Stomach (tissue), 4 donors: ENCODE measurements around the gene TBC1D32.

Source experiments
- CTCF ChIP-seq, 7 experiments: fragments of 450-650 bp in 4 of 7; fragments of 200-600 bp in 3 of 7; sonication (generic) in 3 of 7; IDR thresholded peaks; one replicate each; pipeline ENCODE4 v1.5.1; 2016 to 2019; ENCODE audit warnings: antibody characterized with exemption in 7 of 7, control low read depth in 2 of 7, mild to moderate bottlenecking in 1 of 7
- EP300 ChIP-seq: sonication (generic); formaldehyde crosslinking; IDR thresholded peaks from one replicate; pipeline ENCODE4 v1.6.1; 2017; ENCODE audit warnings: antibody characterized with exemption
- POLR2AphosphoS5 ChIP-seq, 3 donors: sonication (generic); formaldehyde crosslinking; IDR thresholded peaks; one replicate each; pipeline ENCODE4 v1.6.1; 2016; ENCODE audit warnings: antibody characterized with exemption in 3 of 3

- TF ChIP-seq CTCF (IDR thresholded peaks at IDR 0.05): no peak
- TF ChIP-seq POLR2AphosphoS5 (IDR thresholded peaks at IDR 0.05): no peak
- TF ChIP-seq EP300: no peak
Observed at GRCh38 chr6:121356575-121356974, 22.3 kb upstream of the TBC1D32 start.
